Naive thymus-derived CD8-positive, alpha-beta T cell (primary cell): ENCODE measurements around the gene COMMD4. TPM values are rescaled to one million over a fixed set of nuclear protein-coding genes. Genes with fewer than 3 reads are reported as not detected.
"Not testable (repeated sequence)": the region's sequence is repeated elsewhere in the genome, so short reads cannot be mapped to it uniquely, and the experiment has no call there.

ENCODE experiments used
- ATAC-seq, 2 donors: fragments of 150-1000 bp; cut with Tn5 transposase in 1 of 2; sonication (Bioruptor Pico), chemical (Tn5 transposase) in 1 of 2; 1 replicate in 1 of 2; 2 replicates in 1 of 2; pipeline ENCODE4 v1.10.0; 2021; ENCODE audit warnings: mild to moderate bottlenecking in 2 of 2, moderate library complexity in 2 of 2
- POLR2A ChIA-PET: fragments of 350-600 bp; sonication (Branson Sonifier 250); formaldehyde crosslinking; loops from one replicate; lab custom pipeline; 2021; ENCODE audit warnings: antibody characterized with exemption; lab: Charles Lee
- DNase-seq, 10 donors: peaks; one replicate each; pipeline versions ENCODE4 v3.0.0 to v3.0.0-alpha.2; 2020 to 2022
- H3K27ac Mint-ChIP-seq, 10 donors: one replicate each; pipeline ENCODE4 v1.8.0; 2020 to 2022; ENCODE audit warnings: mild to moderate bottlenecking in 10 of 10, mixed read lengths in 10 of 10, moderate library complexity in 4 of 10, inconsistent platforms in 1 of 10
- H3K27me3 Mint-ChIP-seq, 5 donors: one replicate each; pipeline ENCODE4 v1.8.0; 2021 to 2022; ENCODE audit warnings: mixed read lengths in 5 of 5
- H3K36me3 Mint-ChIP-seq, 3 donors: one replicate each; pipeline ENCODE4 v1.8.0; 2020 to 2022; ENCODE audit warnings: mixed read lengths in 3 of 3, mild to moderate bottlenecking in 2 of 3, inconsistent platforms in 1 of 3
- H3K4me1 Mint-ChIP-seq, 4 donors: one replicate each; pipeline ENCODE4 v1.8.0; 2021 to 2022; ENCODE audit warnings: mixed read lengths in 4 of 4
- H3K4me3 Mint-ChIP-seq, 10 donors: one replicate each; pipeline ENCODE4 v1.8.0; 2020 to 2022; ENCODE audit warnings: mild to moderate bottlenecking in 10 of 10, mixed read lengths in 10 of 10, moderate library complexity in 6 of 10, inconsistent platforms in 1 of 10
- H3K9me3 Mint-ChIP-seq, 9 donors: one replicate each; pipeline ENCODE4 v1.8.0; 2020 to 2022; ENCODE audit warnings: mixed read lengths in 9 of 9, mild to moderate bottlenecking in 3 of 9, inconsistent platforms in 1 of 9, moderate library complexity in 1 of 9
- polyA plus RNA-seq, 3 donors: library from polyadenylated mRNA; unstranded; fragments of 300-500 nt; fragmentation: Illumina TruSeq; gene quantifications; one replicate each; pipeline ENCODE4 v1.2.3, GENCODE V29; 2021
- total RNA-seq, 8 experiments: library from RNA in 2 of 8; stranded (reverse) in 2 of 8; gene quantifications; one replicate each; pipeline ENCODE4 v1.2.3 and lab custom pipeline; 2021 to 2026

COMMD4 gene
- total and polyA plus RNA-seq, 5 experiments from 2014 or later, result 22.0 to 42.5 (median 27.2) TPM

DNA sequence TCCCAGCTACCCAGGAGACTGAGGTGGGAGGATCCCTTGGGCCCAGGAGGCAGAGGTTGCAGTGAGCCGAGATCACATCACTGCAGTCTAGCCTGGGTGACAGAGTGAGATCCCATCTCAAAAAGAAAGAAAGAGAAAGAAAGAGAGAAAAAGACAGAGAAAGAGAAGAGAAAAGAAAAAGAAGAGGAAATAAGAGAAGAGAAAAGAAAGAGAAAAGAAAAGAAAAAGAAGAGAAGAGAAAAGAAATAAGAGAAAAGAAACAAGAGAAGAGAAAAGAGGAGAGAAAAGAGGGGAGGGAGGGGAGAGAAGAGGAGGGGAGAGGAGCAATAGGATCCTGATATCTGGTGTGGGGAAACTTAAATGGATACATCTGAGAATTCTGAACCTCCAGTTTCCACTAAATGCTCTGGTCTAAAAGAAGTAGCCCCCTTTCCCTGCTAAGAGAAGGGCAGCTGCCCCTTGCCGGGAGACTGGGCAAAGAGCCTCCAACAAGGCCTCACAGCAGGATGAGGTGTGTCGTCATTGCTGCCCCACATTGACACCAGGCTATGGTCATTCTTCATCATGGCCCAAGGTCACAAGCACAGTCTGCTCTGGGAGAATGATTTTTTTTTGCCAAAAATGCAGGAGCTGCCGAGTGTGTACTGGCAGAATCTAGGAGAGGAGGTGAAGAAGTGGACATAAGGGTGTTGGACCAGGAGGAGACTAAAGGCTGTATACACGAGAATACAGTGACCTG is 21.1 kb upstream of the COMMD4 start:
- H3K36me3 Mint-ChIP-seq, result no peaks in the 10 kb centered on the region
- POLR2A ChIA-PET, result no interaction called here
- H3K4me1 Mint-ChIP-seq, result peaks cover 0 to 8% (median 2%) of the 10 kb centered on the region in 4 donors

DNA sequence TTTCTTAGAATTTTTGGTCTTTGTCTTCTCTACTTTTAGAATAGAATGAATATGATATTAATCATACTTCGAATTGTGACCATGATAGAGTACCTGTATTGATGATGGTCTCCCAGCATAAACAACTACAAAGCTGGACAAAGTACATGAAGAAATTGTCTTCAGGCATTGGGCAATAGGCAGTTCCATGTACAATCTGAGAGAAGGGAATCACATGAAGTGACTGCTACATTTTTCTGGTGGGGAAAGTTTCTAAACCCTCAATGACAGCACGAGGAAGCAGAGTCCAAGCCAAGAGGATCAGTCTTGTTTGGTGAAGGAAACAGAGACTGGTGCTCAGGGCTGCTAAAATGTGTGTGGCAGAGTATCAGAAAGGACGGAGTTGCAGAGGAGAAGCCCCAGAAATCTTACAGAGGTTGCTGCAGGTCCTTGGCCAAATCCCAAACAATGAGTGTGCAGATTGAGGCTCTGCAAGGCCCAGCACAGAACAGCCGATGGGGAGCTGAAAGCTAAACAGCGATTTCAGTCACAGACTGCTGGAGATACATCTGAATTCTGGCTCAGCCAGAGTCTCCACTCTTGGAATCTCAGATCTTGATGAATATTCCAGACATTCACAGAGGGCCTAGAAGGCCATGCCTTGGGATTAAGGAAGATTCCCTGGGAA is 16.5 kb upstream of the COMMD4 start:
- POLR2A ChIA-PET, H3K27me3 Mint-ChIP-seq, H3K36me3 Mint-ChIP-seq, DNase-seq, H3K4me1 Mint-ChIP-seq, H3K4me3 Mint-ChIP-seq, H3K27ac Mint-ChIP-seq, ATAC-seq, H3K9me3 Mint-ChIP-seq: not testable (repeated sequence)

More for the DNA sequence above, 21.1 kb upstream of the COMMD4 start:
- Mint-ChIP-seq H3K4me3 (no peak overlapping the region), H3K27me3 (peaks cover 0 to 10% (median 0%) of the 10 kb centered on the region in 5 donors), H3K9me3 (no peaks in the 10 kb centered on the region), H3K27ac (peak overlapping the region in 1 of 10 donors; percentile 84)
- no peak for ATAC-seq
- DNase-seq, result no peak

GRCh38 chr15:75321711-75322110 is 14.2 kb upstream of the COMMD4 start:
- H3K4me1 Mint-ChIP-seq, result peaks cover 0 to 2% (median 0%) of the 10 kb centered on the region in 4 donors
- DNase-seq, result no peak
- no peaks in the 10 kb centered on the region for H3K36me3 Mint-ChIP-seq
- no peak overlapping the region for H3K4me3 Mint-ChIP-seq
- H3K27me3 Mint-ChIP-seq, result peaks cover 0 to 4% (median 0%) of the 10 kb centered on the region in 5 donors
- H3K9me3 Mint-ChIP-seq, result no peaks in the 10 kb centered on the region
- no peak for ATAC-seq
- no peak overlapping the region for H3K27ac Mint-ChIP-seq
- POLR2A ChIA-PET, result no interaction called here

DNA sequence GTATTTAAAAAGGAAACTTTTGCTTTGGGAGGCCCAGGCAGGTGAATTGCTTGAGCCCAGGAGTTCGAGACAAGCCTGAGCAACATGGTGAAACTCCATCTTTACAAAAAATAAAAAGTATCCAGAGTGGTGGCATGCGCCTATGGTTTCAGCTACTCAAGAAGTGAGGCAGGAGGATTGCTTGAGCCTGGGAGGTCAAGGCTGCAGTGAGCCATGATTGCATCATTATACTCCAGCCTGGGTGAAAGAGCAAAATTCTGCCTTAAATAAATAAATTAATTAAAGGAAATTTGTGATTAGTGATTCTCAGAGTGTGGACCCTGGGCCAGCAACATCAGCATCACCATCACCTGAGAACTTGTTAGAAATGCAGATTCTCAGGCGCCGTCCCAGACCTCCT is 9.9 kb upstream of the COMMD4 start:
- no peak overlapping the region for H3K4me3 Mint-ChIP-seq
- no peaks in the 10 kb centered on the region for H3K4me1 Mint-ChIP-seq
- DNase-seq, result no peak
- no peak overlapping the region for H3K27ac Mint-ChIP-seq
- no peaks in the 10 kb centered on the region for H3K9me3 Mint-ChIP-seq
- POLR2A ChIA-PET, result no interaction called here
- peaks cover 0 to 6% (median 0%) of the 10 kb centered on the region in 5 donors for H3K27me3 Mint-ChIP-seq
- no peaks in the 10 kb centered on the region for H3K36me3 Mint-ChIP-seq
- no peak for ATAC-seq

- Mint-ChIP-seq H3K27ac (peak overlapping the region in 2 of 10 donors; percentile 30 to 69), H3K4me1 (no peaks in the 10 kb centered on the region), H3K36me3 (no peaks in the 10 kb centered on the region), H3K4me3 (no peak overlapping the region), H3K9me3 (no peaks in the 10 kb centered on the region), H3K27me3 (peaks cover 0 to 3% (median 0%) of the 10 kb centered on the region in 5 donors)
- DNase-seq (no peak), ATAC-seq (no peak)
- POLR2A ChIA-PET, result no interaction called here
These were observed 8.9 kb upstream of the COMMD4 start for GRCh38 chr15:75327005-75327404.

DNA sequence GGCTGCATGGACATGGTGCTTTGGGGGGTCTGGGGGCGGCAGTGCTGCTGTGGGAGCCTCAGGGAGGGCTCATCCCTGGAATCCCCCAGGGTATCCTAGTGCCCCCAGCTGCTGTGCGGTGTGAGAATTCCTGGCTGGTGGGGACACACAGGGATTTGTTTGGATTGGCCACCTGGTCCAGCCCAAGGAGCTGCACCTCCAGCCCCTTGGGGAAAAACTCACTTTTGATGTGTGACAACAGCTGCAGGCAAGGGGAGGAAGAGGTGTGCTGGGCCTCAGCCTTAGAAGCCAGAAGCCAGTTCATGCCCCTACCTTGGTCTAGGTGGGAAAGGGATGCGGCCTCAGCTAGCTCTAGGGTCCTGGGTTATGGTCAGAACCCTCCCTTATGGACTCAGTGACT is 8.4 kb upstream of the COMMD4 start:
- peaks cover 0 to 4% (median 0%) of the 10 kb centered on the region in 5 donors for H3K27me3 Mint-ChIP-seq
- no peaks in the 10 kb centered on the region for H3K4me1 Mint-ChIP-seq
- DNase-seq (no peak), ATAC-seq (no peak)
- peak overlapping the region in 1 of 10 donors; percentile 71 for H3K27ac Mint-ChIP-seq
- no peaks in the 10 kb centered on the region for H3K9me3 Mint-ChIP-seq
- no peak overlapping the region for H3K4me3 Mint-ChIP-seq
- POLR2A ChIA-PET, result interaction anchor here (0.6 kb wide), 1 partner anchor 1361 kb away, joined by 4 read pairs; no protein-coding TSS in a partner anchor
- H3K36me3 Mint-ChIP-seq, result no peaks in the 10 kb centered on the region

DNA sequence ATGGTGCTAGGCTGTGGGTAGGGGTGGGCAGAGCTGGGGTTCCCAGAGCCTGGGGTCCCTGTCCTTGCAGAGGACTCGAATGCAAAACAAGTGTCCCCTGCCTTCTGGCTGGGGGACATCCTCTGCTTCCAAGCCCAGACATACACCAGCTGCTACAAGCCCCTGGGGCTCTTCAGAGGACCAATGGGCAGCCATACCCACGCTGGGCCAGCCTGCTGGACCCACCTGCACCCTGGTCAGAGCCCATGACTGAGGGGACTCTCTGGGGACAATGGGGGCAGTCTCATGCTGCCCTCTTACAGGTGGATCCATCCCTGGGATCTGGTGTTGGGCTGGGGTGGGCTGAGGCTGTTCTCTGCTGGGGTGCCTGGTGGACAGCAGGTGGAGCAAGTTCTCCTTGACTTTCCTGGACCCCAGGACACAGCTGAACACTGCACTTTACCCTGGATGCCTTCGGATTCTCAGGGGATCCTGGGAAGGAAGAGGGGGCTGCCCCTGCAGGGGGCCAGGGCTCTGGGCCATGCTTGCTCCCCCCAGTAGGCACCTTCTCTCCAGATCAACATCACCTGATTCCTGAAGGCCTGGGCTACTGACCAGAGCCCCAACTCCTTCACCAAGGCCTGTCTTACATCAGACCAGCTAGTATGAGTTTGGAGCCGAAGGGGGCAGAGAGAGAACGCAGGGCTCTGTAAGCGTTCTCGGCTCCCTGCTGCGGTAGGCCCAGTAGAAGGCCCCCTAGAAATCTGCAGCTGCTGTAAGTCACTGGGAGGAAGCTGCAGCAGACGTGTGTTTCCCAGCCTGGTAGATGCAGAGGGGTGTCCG is 7.2 kb upstream of the COMMD4 start:
- POLR2A ChIA-PET, result no interaction called here
- H3K27ac Mint-ChIP-seq, result no peak overlapping the region

DNA sequence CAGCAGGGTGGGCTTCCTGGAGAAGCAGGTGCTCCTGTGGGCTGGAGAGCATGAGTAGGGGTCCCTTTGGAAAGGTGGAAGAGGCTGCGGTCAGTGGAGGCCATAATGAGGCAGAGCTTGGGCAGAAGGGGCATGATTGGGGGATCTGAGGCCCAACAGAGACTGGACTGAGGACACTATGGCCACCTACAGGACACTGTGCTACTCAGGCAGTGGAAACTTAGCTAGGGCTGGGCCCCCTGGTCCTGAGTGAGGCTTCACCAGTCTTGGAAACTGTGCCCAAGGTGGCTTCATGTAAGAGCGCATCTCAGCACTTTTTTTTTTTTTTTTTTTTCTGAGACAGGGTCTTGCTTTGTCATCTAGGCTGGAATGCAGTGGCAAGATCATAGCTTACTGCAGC is 6.3 kb upstream of the COMMD4 start:
- Mint-ChIP-seq H3K27ac (peak overlapping the region in 1 of 10 donors; percentile 81), H3K4me3 (no peak overlapping the region), H3K9me3 (no peaks in the 10 kb centered on the region), H3K4me1 (no peaks in the 10 kb centered on the region), H3K27me3 (peaks cover 0 to 4% (median 0%) of the 10 kb centered on the region in 5 donors), H3K36me3 (no peaks in the 10 kb centered on the region)
- POLR2A ChIA-PET, result no interaction called here
- ATAC-seq (no peak), DNase-seq (no peak)

More for the DNA sequence above, 7.2 kb upstream of the COMMD4 start:
- no peaks in the 10 kb centered on the region for H3K4me1 Mint-ChIP-seq
- H3K9me3 Mint-ChIP-seq, result no peaks in the 10 kb centered on the region
- H3K4me3 Mint-ChIP-seq, result no peak overlapping the region
- no peak for DNase-seq
- no peak for ATAC-seq
- H3K36me3 Mint-ChIP-seq, result no peaks in the 10 kb centered on the region
- peaks cover 0 to 4% (median 0%) of the 10 kb centered on the region in 5 donors for H3K27me3 Mint-ChIP-seq

DNA sequence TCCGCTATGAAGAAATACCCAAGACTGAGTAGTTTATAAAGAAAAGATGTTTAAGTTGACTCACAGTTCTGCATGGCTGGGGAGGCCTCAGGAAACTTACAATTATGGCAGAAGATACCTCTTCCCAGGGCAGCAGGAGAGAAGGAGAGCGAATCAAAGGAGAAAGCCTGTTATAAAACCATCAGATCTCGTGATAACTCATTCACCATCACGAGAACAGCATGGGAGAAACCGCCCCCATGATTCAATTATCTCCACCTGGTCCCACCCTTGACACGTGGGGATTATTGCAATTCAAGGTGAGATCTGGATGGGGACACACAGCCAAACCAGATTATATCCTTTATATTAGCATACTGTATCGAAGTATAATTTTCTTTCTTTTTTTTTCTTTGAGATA is 3.8 kb upstream of the COMMD4 start:
- not testable (repeated sequence) for ATAC-seq, DNase-seq
- POLR2A ChIA-PET, result interaction anchor here (0.6 kb wide), 1 partner anchor 139 kb away, joined by 5 read pairs; no protein-coding TSS in a partner anchor

DNA sequence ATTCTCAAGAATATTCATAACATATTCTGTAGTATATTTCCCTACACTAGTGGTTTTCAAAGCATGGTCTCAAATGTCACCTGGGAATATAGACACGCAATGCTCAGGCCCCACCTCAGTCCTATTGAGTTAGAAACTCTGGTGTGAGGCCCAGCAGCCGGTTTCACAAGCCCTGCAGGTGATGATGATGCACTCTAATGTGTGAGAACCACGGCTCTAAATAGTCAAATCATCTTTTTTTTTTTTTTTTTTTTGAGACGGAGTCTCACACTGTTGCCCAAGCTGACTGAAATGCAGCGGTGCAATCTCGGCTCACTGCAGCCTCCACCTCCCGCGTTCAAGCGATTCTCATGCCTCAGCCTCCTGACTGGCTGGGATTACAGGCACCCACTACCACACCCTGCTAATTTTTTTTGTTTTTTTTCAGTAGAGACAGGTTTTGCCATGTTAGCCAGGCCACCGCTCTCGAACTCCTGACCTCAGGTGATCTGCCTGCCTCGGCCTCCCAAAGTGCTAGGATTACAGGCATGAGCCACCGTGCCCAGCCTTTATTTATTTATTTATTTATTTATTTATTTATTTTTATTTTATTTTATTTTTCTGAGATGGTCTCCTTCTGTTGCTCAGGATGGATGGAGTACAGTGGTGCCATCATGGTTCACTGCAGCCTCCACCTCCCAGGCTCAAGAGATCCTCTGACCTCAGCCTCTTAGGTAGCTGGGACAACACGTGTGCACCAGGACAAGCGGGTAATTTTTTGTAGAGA is 2.0 kb upstream of the COMMD4 start:
- Mint-ChIP-seq H3K4me1 (peaks cover 14 to 28% (median 21%) of the 10 kb centered on the region in 4 donors), H3K4me3 (peak overlapping the region in 1 of 10 donors; percentile 7)
- DNase-seq, H3K27ac Mint-ChIP-seq, H3K27me3 Mint-ChIP-seq, ATAC-seq, H3K9me3 Mint-ChIP-seq, H3K36me3 Mint-ChIP-seq: not testable (repeated sequence)
- POLR2A ChIA-PET, result interaction anchor here (0.5 kb wide), 1 partner anchor 471 kb away, joined by 3 read pairs; no protein-coding TSS in a partner anchor

More for the DNA sequence above, 3.8 kb upstream of the COMMD4 start:
- H3K4me3 Mint-ChIP-seq, H3K9me3 Mint-ChIP-seq, H3K27ac Mint-ChIP-seq, H3K36me3 Mint-ChIP-seq, H3K27me3 Mint-ChIP-seq: not testable (repeated sequence)
- peaks cover 11 to 22% (median 20%) of the 10 kb centered on the region in 4 donors for H3K4me1 Mint-ChIP-seq

DNA sequence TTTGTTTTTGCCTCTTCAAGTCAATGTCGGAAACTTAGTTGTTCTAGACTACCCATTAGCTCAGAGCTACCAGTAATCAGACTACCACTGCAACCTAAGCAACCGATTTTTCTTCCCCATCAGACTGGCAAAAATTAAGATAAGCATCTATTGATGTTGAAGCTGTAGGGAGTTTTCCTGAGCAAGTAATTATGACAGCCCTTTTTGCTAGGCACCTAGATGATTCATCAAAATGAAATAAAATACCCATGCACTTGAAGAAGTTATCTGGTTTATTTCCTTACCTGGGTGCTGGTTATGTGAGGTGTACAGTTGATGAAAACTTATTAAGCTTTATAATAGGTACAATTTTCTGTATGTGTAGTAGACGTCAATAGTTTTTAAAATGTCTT is 554 bp upstream of the COMMD4 start:
- ATAC-seq (no peak), DNase-seq (no peak)
- Mint-ChIP-seq H3K4me1 (peaks cover 14 to 28% (median 21%) of the 10 kb centered on the region in 4 donors), H3K9me3 (no peaks in the 10 kb centered on the region), H3K27ac (peak overlapping the region in 8 of 10 donors; percentile 65 to 93 (median 84)), H3K4me3 (peak overlapping the region; percentile 86 to 95 (median 89)), H3K36me3 (peaks cover 0 to 7% (median 3%) of the 10 kb centered on the region in 3 donors), H3K27me3 (peaks cover 0 to 2% (median 0%) of the 10 kb centered on the region in 5 donors)
- POLR2A ChIA-PET, result interaction anchor here (0.7 to 2.0 kb wide), 3 partner anchors 14 to 33 kb away, joined by 3 to 10 read pairs (median 3); partner anchors contain the start of gene MAN2C1
